ENCODE measurements around the gene GNLY. TPM values are rescaled to one million over a fixed set of nuclear protein-coding genes. Genes with fewer than 3 reads are reported as not detected.

The GNLY gene
- total and polyA plus RNA-seq, 2 of the 4 experiments (the other 2 are of a cell fraction), result not detected

DNA sequence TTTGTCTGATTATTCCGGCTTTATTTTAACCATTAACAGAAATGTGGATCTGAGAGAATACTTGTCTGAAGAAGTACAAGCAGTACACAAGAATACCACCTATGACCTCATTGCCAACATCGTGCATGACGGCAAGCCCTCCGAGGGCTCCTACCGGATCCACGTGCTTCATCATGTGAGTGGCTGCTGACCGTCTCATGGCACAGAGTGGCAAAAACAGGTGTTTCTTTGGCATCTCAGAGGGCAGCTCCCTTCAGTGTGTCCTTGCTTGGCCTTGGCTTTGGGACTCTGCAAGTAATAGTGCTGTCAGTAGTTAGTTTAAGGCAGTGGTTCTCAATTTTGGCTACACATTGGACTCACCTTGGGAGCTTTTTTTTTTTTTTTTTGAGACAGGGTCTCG lies 49.2 kb upstream of the GNLY start:
- H4K91ac ChIP-seq (ENCODE audit: insufficient read depth, low read depth, low read length), result no peak overlapping the region
- H3K9me3 ChIP-seq (ENCODE audit: control insufficient read depth, insufficient read depth, low read length), result no peaks in the 10 kb centered on the region
- H2AFZ ChIP-seq (replicated peaks; ENCODE audit: low read length, poor library complexity), result no peak overlapping the region
- in situ Hi-C loops (cut with MboI; ENCODE audit: low sequenced_read_pairs), result loop anchor here (5.0 kb wide), 1 partner anchor 62 kb away; no protein-coding TSS in a partner anchor
- H3K4ac ChIP-seq (ENCODE audit: low read depth, low read length), result no peak overlapping the region
- H3K9me1 ChIP-seq (ENCODE audit: insufficient read depth, low read length), result peaks cover 7% of the 10 kb centered on the region
- no peak overlapping the region for H4K5ac ChIP-seq (ENCODE audit: low read depth, low read length)
- intact Hi-C loops (cut with micrococcal nuclease), result no loop called here
- no peak overlapping the region for H2BK120ac ChIP-seq (ENCODE audit: low read depth, low read length)
- no peak overlapping the region for H2BK15ac ChIP-seq (ENCODE audit: low read depth, low read length)
- no peak overlapping the region for H3K56ac ChIP-seq (ENCODE audit: extremely low read depth, insufficient read depth, low read length)
- ChIA-PET CTCF (no interaction called here), POLR2A (ENCODE audit: unreplicated experiment) (no interaction called here)
- no peaks in the 10 kb centered on the region for H3K27me3 ChIP-seq (ENCODE audit: control insufficient read depth, insufficient read depth, low read length)
- no peak overlapping the region for H3K4me3 ChIP-seq (ENCODE audit: insufficient read depth, low read depth, low read length)
- no peak overlapping the region for H2BK5ac ChIP-seq (ENCODE audit: low read depth, low read length, poor library complexity, severe bottlenecking)
- peaks cover 58% of the 10 kb centered on the region for H3K36me3 ChIP-seq (ENCODE audit: control insufficient read depth, insufficient read depth, low read length)
- no peak overlapping the region for H3K18ac ChIP-seq (ENCODE audit: low read depth, low read length)
- H3K14ac ChIP-seq (replicated peaks; ENCODE audit: low read depth, low read length), result no peak overlapping the region
- ATAC-seq (ENCODE audit: low read depth) (no peak), DNase-seq (no peak)
- TF ChIP-seq, protein P1, sequence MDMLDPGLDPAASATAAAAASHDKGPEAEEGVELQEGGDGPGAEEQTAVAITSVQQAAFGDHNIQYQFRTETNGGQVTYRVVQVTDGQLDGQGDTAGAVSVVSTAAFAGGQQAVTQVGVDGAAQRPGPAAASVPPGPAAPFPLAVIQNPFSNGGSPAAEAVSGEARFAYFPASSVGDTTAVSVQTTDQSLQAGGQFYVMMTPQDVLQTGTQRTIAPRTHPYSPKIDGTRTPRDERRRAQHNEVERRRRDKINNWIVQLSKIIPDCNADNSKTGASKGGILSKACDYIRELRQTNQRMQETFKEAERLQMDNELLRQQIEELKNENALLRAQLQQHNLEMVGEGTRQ (IDR thresholded peaks at IDR 0.05; ENCODE audit: low read depth, low read length), result no peak
- TF ChIP-seq RCOR1 (IDR thresholded peaks at IDR 0.05; ENCODE audit: insufficient replicate concordance, low read length) (no peak), SMC3 (IDR thresholded peaks at IDR 0.05; ENCODE audit: low read depth, low read length) (no peak), ELK1 (IDR thresholded peaks at IDR 0.05; ENCODE audit: borderline replicate concordance, low read depth, low read length) (no peak), NFE2L2 (IDR thresholded peaks at IDR 0.05; ENCODE audit: low read depth, low read length) (no peak), RAD21 (IDR thresholded peaks at IDR 0.05; ENCODE audit: low read length) (no peak), MAFK (IDR thresholded peaks at IDR 0.05; ENCODE audit: low read depth, low read length) (no peak), CEBPB (IDR thresholded peaks at IDR 0.05; ENCODE audit: low read depth, low read length) (no peak), MXI1 (IDR thresholded peaks at IDR 0.05; ENCODE audit: borderline replicate concordance, low read depth, low read length) (no peak), POLR2A (IDR thresholded peaks at IDR 0.05; ENCODE audit: low read depth, low read length) (no peak), RFX5 (IDR thresholded peaks at IDR 0.05; ENCODE audit: low read depth, low read length) (no peak), BHLHE40 (IDR thresholded peaks at IDR 0.05; ENCODE audit: low read depth, low read length) (no peak), FOS (IDR thresholded peaks at IDR 0.05; ENCODE audit: low read depth, low read length) (no peak), MAZ (IDR thresholded peaks at IDR 0.05; ENCODE audit: borderline replicate concordance, low read depth, low read length) (no peak), CTCF (conservative IDR thresholded peaks at IDR 0.05; ENCODE audit: low read depth, low read length) (no peak), CHD1 (IDR thresholded peaks at IDR 0.05; ENCODE audit: low read depth, low read length) (no peak)
- no peak overlapping the region for H2BK20ac ChIP-seq (ENCODE audit: low read depth, low read length)
- no peak overlapping the region for H4K8ac ChIP-seq (ENCODE audit: low read depth in 2 of 2, low read length in 2 of 2)
- H3K9ac ChIP-seq (ENCODE audit: low read depth, low read length), result no peak overlapping the region
- 94% methylated on average over 6 of the region's 8 CpGs; no CpG with 5 or more reads in 1 of the 2 experiments for WGBS, 2 experiments (ENCODE audit: extremely low coverage in 2 of 2, insufficient read length in 1 of 2)
- H3K79me1 ChIP-seq (ENCODE audit: low read depth in 1 of 2, low read length in 2 of 2), result peaks cover 12 to 15% of the 10 kb centered on the region in 2 experiments; a peak in 3 of 4 replicates
- H3K4me1 ChIP-seq (ENCODE audit: control insufficient read depth, insufficient read depth, low read length), result peaks cover 13% of the 10 kb centered on the region
- BruUV-seq (replicated peaks), result no TSS peak
- no peak overlapping the region for H3K27ac ChIP-seq (ENCODE audit: insufficient read depth, low read length)
- no peak overlapping the region for H3K23ac ChIP-seq (ENCODE audit: low read depth, low read length)
- H2AK9ac ChIP-seq (replicated peaks; ENCODE audit: low read depth, low read length, poor library complexity), result no peak overlapping the region
- H2AK5ac ChIP-seq (ENCODE audit: low read depth, low read length), result no peak overlapping the region
- dilution Hi-C loops (cut with HindIII; ENCODE audit: low sequenced_read_pairs, unreplicated experiment), result no loop called here
- H3K4me2 ChIP-seq (ENCODE audit: low read depth, low read length), result no peak overlapping the region
- peaks cover 14% of the 10 kb centered on the region; the same call in 1 of the 2 replicates for H4K20me1 ChIP-seq (ENCODE audit: insufficient read depth, low read length)

All from IMR-90 (cell line).